NB4 (cell line): ENCODE measurements around the gene CLNS1A.

Source experiments
- DNase-seq: peaks from one replicate; pipeline ENCODE4 v3.0.0; 2010; ENCODE audit warnings: low read depth
- H3K4me3 ChIP-seq: one replicate; pipeline ENCODE4 v1.5.1; 2011; ENCODE audit warnings: mild to moderate bottlenecking, low read depth, low read length, moderate library complexity
- CTCF ChIP-seq: IDR thresholded peaks from one replicate; pipeline ENCODE4 v1.5.1; 2012; ENCODE audit warnings: low read depth, low read length
- MAX ChIP-seq: IDR thresholded peaks from 2 replicates; pipeline ENCODE4 v1.6.1; 2011; ENCODE audit warnings: low read depth, low read length
- MYC ChIP-seq: IDR thresholded peaks from 2 replicates; pipeline ENCODE4 v1.6.1; 2011; ENCODE audit warnings: low read depth, low read length
- POLR2A ChIP-seq: IDR thresholded peaks from 2 replicates; pipeline ENCODE4 v1.6.1; 2011; ENCODE audit warnings: mild to moderate bottlenecking; ENCODE audit not compliant: insufficient read length; ENCODE audit errors: extremely low read depth

The CLNS1A gene

GRCh38 chr11:77656362-77656761, 18.8 kb upstream of the CLNS1A start:
- DNase-seq, result no peak
- no peak overlapping the region for H3K4me3 ChIP-seq
- TF ChIP-seq MYC (no peak), POLR2A (no peak), MAX (no peak), CTCF (no peak)

- TF ChIP-seq MYC (no peak), MAX (no peak), POLR2A (no peak), CTCF (no peak)
- DNase-seq, result no peak
- no peak overlapping the region for H3K4me3 ChIP-seq
Measured at GRCh38 chr11:77654770-77655434, 17.3 kb upstream of the CLNS1A start.

GRCh38 chr11:77650123-77650522, 12.5 kb upstream of the CLNS1A start:
- H3K4me3 ChIP-seq, result no peak overlapping the region
- no peak for DNase-seq
- no peak for TF ChIP-seq MYC
- no peak for TF ChIP-seq CTCF
- no peak for TF ChIP-seq POLR2A
- TF ChIP-seq MAX, result no peak

- no peak for DNase-seq
- no peak overlapping the region for H3K4me3 ChIP-seq
- TF ChIP-seq MYC (no peak), POLR2A (no peak), CTCF (no peak), MAX (no peak)
Measured at GRCh38 chr11:77647654-77648305, 10.2 kb upstream of the CLNS1A start.

- DNase-seq, result no peak
- no peak overlapping the region for H3K4me3 ChIP-seq
- TF ChIP-seq POLR2A, result no peak
- no peak for TF ChIP-seq MYC
- no peak for TF ChIP-seq CTCF
- TF ChIP-seq MAX, result no peak
Measured at GRCh38 chr11:77644887-77645286, 7.3 kb upstream of the CLNS1A start.
